ENCODE data around the gene HSPA1L. TPM values are rescaled to one million over a fixed set of nuclear protein-coding genes. Genes with fewer than 3 reads are reported as not detected.
A peak's percentile ranks its signal among the peaks of the same experiment; 100 is the strongest.

The HSPA1L gene
- total RNA-seq, 1 experiment from 2014 or later = 0.12 TPM

GRCh38 chr6:31763619-31763940 is 51.5 kb downstream of the HSPA1L start:
- H2AFZ ChIP-seq (ENCODE audit: low read depth, low read length, poor library complexity, severe bottlenecking) = no peak overlapping the region
- no TSS peak for BruUV-seq (replicated peaks)
- H3K27me3 ChIP-seq (ENCODE audit: insufficient read depth, low read length) = no peaks in the 10 kb centered on the region
- H3K9me3 ChIP-seq (ENCODE audit: control insufficient read depth in 1 of 2, insufficient read depth in 1 of 2, low read depth in 1 of 2, low read length in 2 of 2) = no peaks in the 10 kb centered on the region
- no peak overlapping the region for H3K9ac ChIP-seq (ENCODE audit: low read length)
- H3K27ac ChIP-seq (ENCODE audit: low read depth, low read length) = peak overlapping the region; percentile 1; the same call in 1 of the 2 replicates
- H3K4me3 ChIP-seq (replicated peaks in 1 of 2; ENCODE audit: low read depth in 1 of 2, low read length in 2 of 2) = no peak overlapping the region
- POLR2A ChIA-PET = no interaction called here
- H3K36me3 ChIP-seq (ENCODE audit: control insufficient read depth in 1 of 2, insufficient read depth in 2 of 2, low read length in 2 of 2) = peaks cover 3 to 27% of the 10 kb centered on the region in 2 experiments; a peak in 2 of 4 replicates
- no peak for DNase-seq (ENCODE audit: low read depth, low spot score)
- H3K4me2 ChIP-seq (ENCODE audit: low read length) = peak overlapping the region; percentile 39
- no peaks in the 10 kb centered on the region for H4K20me1 ChIP-seq (ENCODE audit: insufficient read depth)
- RAD21 ChIA-PET (ENCODE audit: low non-redundant PET in 1 of 2, low total read pairs in 2 of 2, uncharacterized antibody in 2 of 2, unreplicated experiment in 2 of 2) = no interaction called here
- ATAC-seq = peak; percentile 72
- H3K4me1 ChIP-seq (ENCODE audit: control insufficient read depth in 1 of 2, insufficient read depth in 2 of 2, low read length in 2 of 2) = peaks cover 7 to 18% of the 10 kb centered on the region in 2 experiments; a peak in 3 of 4 replicates
- intact Hi-C loops (cut with micrococcal nuclease) = no loop called here
- no peaks in the 10 kb centered on the region for H3K9me2 ChIP-seq (ENCODE audit: insufficient read depth)
- TF ChIP-seq RAD21 (IDR thresholded peaks at IDR 0.05; ENCODE audit: low read depth) (peak; percentile 25; the same call in 1 of the 2 replicates), SP1 (IDR thresholded peaks at IDR 0.05; ENCODE audit: low read depth) (no peak)
- no peaks in the 10 kb centered on the region for H3K79me2 ChIP-seq (ENCODE audit: insufficient read depth, low read length)
- CTCF ChIA-PET = no interaction called here

- Histone ChIP-seq H4K20me1 (ENCODE audit: insufficient read depth) (no peaks in the 10 kb centered on the region), H3K36me3 (ENCODE audit: control insufficient read depth in 1 of 2, insufficient read depth in 2 of 2, low read length in 2 of 2) (peaks cover 3 to 31% of the 10 kb centered on the region in 2 experiments; a peak in 2 of 4 replicates), H3K27ac (ENCODE audit: low read depth, low read length) (peak overlapping the region; percentile 1; the same call in 1 of the 2 replicates), H3K9me3 (ENCODE audit: control insufficient read depth in 1 of 2, insufficient read depth in 1 of 2, low read depth in 1 of 2, low read length in 2 of 2) (no peaks in the 10 kb centered on the region), H3K79me2 (ENCODE audit: insufficient read depth, low read length) (no peaks in the 10 kb centered on the region), H3K4me1 (ENCODE audit: control insufficient read depth in 1 of 2, insufficient read depth in 2 of 2, low read length in 2 of 2) (peaks cover 7 to 18% of the 10 kb centered on the region in 2 experiments; a peak in 3 of 4 replicates), H3K4me3 (replicated peaks in 1 of 2; ENCODE audit: low read depth in 1 of 2, low read length in 2 of 2) (no peak overlapping the region), H3K4me2 (ENCODE audit: low read length) (peak overlapping the region; percentile 39), H3K9ac (ENCODE audit: low read length) (no peak overlapping the region), H3K27me3 (ENCODE audit: insufficient read depth, low read length) (no peaks in the 10 kb centered on the region), H2AFZ (ENCODE audit: low read depth, low read length, poor library complexity, severe bottlenecking) (no peak overlapping the region), H3K9me2 (ENCODE audit: insufficient read depth) (no peaks in the 10 kb centered on the region)
- ATAC-seq (peak; percentile 24), DNase-seq (ENCODE audit: low read depth, low spot score) (no peak)
- intact Hi-C loops (cut with micrococcal nuclease) = no loop called here
- CTCF ChIA-PET = no interaction called here
- POLR2A ChIA-PET = no interaction called here
- no TSS peak for BruUV-seq (replicated peaks)
- no peak for TF ChIP-seq MAX (IDR thresholded peaks at IDR 0.05)
- TF ChIP-seq ELF1 (IDR thresholded peaks at IDR 0.05; ENCODE audit: borderline replicate concordance, low read depth) = no peak
- no peak for TF ChIP-seq FOSL1 (IDR thresholded peaks at IDR 0.05; ENCODE audit: low read depth)
- no peak for TF ChIP-seq JUND (IDR thresholded peaks at IDR 0.05)
- no peak for TF ChIP-seq REST (IDR thresholded peaks at IDR 0.05; ENCODE audit: low read depth)
- TF ChIP-seq SP1 (IDR thresholded peaks at IDR 0.05; ENCODE audit: low read depth) = no peak
- TF ChIP-seq ZFX (IDR thresholded peaks at IDR 0.05) = no peak
- TF ChIP-seq, protein P1, sequence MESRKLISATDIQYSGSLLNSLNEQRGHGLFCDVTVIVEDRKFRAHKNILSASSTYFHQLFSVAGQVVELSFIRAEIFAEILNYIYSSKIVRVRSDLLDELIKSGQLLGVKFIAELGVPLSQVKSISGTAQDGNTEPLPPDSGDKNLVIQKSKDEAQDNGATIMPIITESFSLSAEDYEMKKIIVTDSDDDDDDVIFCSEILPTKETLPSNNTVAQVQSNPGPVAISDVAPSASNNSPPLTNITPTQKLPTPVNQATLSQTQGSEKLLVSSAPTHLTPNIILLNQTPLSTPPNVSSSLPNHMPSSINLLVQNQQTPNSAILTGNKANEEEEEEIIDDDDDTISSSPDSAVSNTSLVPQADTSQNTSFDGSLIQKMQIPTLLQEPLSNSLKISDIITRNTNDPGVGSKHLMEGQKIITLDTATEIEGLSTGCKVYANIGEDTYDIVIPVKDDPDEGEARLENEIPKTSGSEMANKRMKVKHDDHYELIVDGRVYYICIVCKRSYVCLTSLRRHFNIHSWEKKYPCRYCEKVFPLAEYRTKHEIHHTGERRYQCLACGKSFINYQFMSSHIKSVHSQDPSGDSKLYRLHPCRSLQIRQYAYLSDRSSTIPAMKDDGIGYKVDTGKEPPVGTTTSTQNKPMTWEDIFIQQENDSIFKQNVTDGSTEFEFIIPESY (IDR thresholded peaks at IDR 0.05; ENCODE audit: extremely low read depth, insufficient replicate concordance, low read length) = no peak
- no peak; the same call in 1 of the 2 replicates for TF ChIP-seq POLR2AphosphoS5 (IDR thresholded peaks at IDR 0.05; ENCODE audit: low read depth, low read length)
- no peak for TF ChIP-seq ZNF274 (IDR thresholded peaks at IDR 0.05; ENCODE audit: low read depth, low read length)
- no peak for TF ChIP-seq TCF7L2 (IDR thresholded peaks at IDR 0.05; ENCODE audit: borderline replicate concordance, extremely low read depth, insufficient read depth, insufficient read length)
- RAD21 ChIA-PET (ENCODE audit: low non-redundant PET in 1 of 2, low total read pairs in 2 of 2, uncharacterized antibody in 2 of 2, unreplicated experiment in 2 of 2) = no interaction called here
Measured at GRCh38 chr6:31762878-31763618, 52.0 kb downstream of the HSPA1L start.
